ENCODE measurements around the gene ZNF600.
A peak's percentile ranks its signal among the peaks of the same experiment; 100 is the strongest.
"Not testable (repeated sequence)": the region's sequence is repeated elsewhere in the genome, so short reads cannot be mapped to it uniquely, and the experiment has no call there.

DNA sequence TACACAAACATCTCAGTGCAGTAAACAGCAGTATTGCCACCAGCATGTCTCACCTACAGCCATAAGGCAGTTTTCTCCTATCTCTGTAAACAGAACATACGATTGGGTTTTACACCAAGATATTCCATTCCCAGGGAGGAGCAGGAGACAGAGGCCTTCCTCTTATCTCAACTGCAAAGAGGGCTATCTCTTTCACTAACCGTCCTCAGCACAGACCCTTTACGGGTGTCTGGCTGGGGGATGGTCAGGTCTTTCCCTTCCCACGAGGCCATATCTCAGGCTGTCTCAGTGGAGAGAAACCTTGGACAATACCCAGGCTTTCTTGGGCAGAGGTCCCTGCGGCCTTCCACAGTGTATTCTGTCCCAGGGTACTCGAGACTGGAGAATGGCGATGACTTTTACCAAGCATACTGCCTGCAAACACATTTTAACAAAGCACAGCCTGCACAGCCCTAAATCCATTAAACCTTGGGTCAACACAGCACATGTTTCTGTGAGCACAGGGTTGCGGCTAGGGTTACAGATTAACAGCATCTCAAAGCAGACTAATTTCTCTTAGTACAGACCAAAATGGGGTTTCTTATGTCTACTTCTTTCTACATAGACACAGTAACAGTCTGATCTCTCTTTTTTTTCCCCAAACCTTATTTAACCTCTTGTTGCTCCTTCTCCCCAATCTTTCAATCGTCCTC lies 62.5 kb downstream of the ZNF600 start:
- TF ChIP-seq REST (IDR thresholded peaks at IDR 0.05; ENCODE audit: borderline replicate concordance); REST (CRISPR knock-in tag; IDR thresholded peaks at IDR 0.05; ENCODE audit: low read depth); GABPA (tag; conservative IDR thresholded peaks at IDR 0.05; ENCODE audit: low read depth); ZNF133 (CRISPR knock-in tag; IDR thresholded peaks at IDR 0.05); KAT7 (CRISPR knock-in tag; IDR thresholded peaks at IDR 0.05; ENCODE audit: borderline replicate concordance); NELFE (IDR thresholded peaks at IDR 0.05; ENCODE audit: insufficient read depth, insufficient read length); TCF7L2 (IDR thresholded peaks at IDR 0.05; ENCODE audit: low read depth, low read length); HLTF (IDR thresholded peaks at IDR 0.05): not testable (repeated sequence)
- TF ChIP-seq POLR2AphosphoS5 (IDR thresholded peaks at IDR 0.05; ENCODE audit: control insufficient read depth, insufficient read depth, low read depth, low read length) = peak; percentile 65
- TF ChIP-seq, protein P1, sequence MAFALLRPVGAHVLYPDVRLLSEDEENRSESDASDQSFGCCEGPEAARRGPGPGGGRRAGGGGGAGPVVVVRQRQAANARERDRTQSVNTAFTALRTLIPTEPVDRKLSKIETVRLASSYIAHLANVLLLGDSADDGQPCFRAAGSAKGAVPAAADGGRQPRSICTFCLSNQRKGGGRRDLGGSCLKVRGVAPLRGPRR (CRISPR knock-in tag; IDR thresholded peaks at IDR 0.05) = not testable (repeated sequence)
- TF ChIP-seq HNRNPL (IDR thresholded peaks at IDR 0.05; ENCODE audit: low read depth, low read length) = 0 out of 2 replicates have a peak, but pooled peaks have one; percentile 20
- TF ChIP-seq, protein P2, sequence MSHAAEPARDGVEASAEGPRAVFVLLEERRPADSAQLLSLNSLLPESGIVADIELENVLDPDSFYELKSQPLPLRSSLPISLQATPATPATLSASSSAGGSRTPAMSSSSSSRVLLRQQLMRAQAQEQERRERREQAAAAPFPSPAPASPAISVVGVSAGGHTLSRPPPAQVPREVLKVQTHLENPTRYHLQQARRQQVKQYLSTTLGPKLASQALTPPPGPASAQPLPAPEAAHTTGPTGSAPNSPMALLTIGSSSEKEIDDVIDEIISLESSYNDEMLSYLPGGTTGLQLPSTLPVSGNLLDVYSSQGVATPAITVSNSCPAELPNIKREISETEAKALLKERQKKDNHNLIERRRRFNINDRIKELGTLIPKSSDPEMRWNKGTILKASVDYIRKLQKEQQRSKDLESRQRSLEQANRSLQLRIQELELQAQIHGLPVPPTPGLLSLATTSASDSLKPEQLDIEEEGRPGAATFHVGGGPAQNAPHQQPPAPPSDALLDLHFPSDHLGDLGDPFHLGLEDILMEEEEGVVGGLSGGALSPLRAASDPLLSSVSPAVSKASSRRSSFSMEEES (CRISPR knock-in tag; IDR thresholded peaks at IDR 0.05) = not testable (repeated sequence)
